T-helper 1 cell (primary cell): ENCODE data around the gene GPR35.

Experiments
- DNase-seq, 5 donors: peaks; one replicate each; pipeline ENCODE4 v3.0.0-alpha.2; 2012 to 2020

The GPR35 gene

DNA sequence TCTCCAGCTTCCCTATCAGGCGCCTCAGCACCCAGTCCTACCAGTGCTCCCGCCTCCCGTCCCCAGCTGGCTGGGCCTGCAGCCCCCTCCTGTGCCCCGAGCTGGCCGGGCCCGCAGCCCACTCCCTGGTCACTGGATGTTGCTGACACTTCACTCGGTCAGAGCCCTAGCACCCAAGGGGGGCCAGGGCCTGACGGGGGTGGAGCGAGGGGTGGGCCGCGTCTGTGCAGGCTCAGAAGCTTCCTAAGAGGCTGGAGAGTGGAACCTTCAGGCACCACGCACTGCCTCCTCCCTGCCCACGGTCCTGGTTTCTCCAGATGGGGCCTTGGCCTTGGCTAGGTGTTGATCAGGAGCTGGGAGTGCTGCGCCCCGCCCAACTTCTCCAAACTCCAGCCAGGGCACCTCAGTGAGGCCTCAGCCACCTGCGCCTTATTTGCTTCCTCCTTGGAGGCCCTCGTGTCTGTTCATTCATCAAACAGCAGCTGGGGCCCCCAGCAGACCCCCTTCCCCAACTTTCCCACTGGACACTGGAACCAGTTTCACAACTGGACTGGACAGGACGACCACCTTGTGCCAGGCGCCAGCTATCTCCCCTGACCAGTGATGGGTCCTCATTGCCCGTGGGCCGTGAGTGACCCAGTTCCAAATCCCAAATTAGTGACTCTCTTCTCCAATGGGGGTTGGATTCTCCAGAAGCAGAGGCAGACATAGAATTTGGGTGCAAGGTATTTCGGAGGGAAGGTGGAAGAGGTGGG, 22.0 kb upstream of the GPR35 start:
- DNase-seq: peak in 1 of 5 donors; percentile 3

DNA sequence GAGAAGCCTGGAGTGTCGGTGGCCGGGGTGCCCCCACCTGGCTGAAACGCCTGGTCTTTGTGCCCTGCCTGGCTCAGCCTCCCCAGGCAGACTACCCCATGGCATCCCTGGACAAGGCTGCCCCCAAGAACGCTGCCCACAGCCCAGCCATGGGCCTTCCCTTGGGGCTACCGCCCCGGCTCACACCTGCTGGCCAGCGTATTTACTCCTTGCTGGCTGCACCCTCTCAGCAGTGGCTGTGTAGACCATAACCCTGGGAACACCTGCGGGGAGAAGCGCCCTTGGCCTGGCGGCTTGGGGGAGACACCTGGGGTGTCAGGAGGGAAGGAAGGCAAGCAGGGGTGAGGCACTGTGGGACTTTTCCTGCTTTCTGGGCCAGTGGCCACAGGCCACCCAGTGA, 21.4 kb upstream of the GPR35 start:
- DNase-seq: no peak

DNA sequence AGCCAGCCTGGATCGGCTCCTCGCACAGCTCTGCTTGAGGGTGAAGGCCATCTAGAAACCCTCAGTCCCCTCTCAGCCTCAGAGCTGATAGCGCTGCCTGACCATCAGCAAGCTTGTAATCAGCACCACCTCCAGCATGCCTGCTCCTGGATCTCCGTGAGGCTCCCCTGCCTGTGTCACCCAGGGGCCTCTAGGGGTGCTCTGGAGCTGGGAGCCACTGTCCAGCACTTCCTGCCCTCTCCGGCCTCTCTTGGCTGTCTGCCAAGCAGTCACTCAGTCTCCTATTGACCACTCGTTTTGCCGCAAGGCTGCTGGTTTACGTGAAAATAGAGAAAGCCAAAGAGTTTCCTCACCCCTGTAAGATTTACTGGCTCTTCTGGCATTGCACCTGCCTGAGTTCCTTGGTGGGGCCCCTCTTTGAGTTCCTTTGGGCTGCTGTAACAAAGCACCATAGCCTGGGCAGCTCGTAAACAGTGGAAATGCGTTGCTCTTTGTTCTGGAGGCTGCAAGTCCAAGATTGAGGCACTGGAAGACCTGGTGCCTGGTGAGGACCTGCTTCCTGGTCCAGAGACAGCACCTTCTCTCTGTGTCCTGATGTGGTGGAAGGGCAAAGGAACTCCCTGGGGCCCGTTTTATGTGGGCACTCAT, 20.9 kb upstream of the GPR35 start:
- DNase-seq: peak in 1 of 5 donors; percentile 4

DNA sequence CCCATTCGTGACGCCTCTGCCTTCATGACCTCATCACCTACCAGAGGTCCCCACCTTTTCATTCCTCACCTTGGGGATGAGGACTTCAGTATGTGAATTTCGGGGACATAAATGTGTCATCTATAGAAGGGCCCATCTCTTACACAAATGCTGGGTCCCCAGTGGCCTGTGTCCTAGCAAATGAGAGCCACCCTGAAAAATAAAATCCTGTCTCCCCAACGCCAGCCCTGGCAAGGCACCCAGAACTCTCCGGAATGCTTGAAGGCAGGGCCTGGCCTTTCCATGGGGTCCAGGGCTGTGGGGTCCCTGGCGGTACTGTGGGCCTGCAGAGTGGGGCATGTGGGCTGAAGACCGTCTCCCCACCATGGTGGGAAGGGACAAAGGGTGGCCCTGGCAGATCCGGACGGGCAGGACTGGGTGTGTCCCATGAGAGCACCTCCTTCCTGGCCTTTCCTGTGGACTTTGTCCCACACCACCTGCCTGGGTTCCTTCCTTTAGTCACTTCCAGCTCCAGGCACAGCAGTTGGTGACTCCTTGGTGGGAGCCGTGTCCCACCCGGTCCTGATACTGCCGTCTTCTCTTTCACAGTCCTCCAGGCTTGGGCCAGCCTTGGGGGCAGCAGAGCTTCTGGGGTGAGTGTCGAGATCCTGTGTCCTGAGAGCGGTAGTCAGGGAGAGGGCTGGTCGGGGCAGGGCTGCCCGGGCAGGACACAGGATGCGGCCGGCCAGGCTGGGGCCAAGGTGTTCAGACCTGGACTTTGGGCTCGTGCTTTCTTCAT, 20.2 kb upstream of the GPR35 start:
- peak in 1 of 5 donors; percentile 5 for DNase-seq

DNA sequence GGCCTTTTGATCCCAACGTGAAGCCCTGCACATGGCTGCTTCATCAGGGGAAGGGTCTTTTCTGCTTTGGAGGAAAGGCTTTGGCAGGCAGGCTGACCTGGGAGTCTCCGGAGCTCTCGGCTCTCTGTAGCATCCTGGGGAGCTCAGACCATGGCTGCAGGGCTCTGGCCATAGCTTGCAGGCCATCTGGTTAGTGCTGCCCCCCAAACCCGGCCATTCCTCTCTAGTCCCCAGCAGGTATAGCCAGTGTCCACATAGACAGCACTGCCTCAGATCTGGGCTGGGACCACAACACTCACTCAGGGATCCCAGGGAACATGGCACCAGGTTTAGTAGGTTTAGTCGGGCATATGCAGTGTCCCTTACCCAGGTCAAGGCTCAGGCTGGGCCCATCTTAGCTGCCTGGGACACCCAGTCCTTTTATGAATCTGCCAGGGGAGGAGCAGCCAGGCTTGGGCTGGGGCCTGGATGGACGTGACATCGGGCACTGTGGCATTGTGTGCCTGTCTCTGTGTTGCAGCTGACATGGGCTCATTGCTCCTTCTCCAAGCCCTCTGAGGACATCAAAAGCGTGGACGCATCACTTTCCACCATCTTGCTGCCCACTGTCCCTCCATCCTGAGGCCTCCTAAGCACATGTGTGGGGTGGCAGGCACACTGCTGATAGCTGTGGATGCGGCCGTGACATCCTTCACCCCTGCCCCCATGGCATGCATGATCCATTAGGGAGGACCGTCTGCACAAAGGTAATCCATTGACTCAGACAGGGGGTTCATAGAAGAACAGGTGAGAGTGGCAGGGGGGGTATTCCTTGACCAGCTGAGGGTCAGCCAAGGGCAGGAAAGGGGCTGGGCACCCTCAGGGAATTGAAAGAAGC, 19.2 kb upstream of the GPR35 start:
- peak in 1 of 5 donors; percentile 5 for DNase-seq

DNA sequence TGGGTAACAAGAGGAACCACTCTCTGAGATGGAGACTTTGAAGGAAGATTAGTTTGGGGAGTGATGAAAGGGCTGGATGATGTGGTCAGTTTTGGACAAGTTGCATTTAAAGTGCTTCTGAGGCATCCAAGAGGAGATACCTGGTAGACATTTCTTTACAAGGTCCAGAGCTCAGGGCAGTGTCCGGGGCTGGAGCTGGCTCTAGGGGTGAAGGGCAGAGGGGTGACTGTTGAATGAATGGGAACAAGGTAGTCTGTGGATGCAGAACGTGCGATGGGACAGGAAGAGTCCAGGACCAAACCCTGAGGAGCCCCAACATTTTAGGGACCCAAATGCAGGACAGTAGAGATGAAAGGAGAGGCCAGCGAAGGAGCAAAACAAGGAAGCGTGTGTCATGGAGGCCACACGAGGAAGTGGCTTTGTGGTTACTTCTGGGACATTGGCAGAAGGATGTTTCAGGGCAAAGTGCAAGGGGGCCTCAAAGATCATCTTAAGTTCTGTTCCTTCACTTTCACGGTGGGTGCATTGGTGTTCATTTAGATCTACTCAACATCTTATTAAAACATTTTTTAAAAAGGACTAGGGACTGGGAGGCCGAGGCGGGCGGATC, 13.6 kb upstream of the GPR35 start:
- DNase-seq: peak in 1 of 5 donors; percentile 65

DNA sequence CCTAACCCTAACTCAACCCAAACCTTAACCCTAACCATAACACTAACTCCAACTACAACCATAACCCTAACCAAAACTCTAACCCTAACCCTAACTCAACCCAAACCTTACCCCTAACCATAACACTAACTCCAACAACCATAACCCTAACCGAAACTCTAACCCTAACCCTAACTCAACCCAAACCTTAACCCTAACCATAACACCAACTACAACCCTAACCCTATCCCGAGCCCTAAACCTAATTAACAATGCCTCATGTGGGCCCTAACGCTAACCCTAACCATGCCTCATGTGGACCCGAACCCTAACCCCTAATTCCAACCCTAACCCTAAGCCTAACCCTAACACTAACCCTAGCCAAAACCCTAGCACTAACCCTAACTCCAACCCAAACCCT, 11.5 kb upstream of the GPR35 start:
- no peak for DNase-seq

DNA sequence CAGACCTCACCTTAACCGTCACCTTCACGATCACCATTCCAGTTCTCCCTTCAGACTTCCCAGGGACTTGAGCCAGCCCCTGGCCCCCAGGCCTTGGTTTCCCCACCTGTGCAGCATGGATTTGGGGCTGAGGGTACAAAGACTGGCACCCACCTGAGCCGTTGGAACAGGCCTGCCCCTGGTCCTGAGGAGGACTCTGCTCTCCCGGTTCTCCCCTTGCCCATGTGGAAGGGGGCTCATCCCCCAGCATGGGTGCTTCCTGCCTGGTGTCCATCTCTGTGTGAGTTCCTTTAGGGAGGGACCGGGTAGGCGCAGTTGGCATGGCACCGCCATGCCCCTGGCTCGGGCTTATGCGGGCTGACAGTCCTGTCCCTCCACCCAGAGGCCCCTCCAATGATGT, 10.9 kb upstream of the GPR35 start:
- no peak for DNase-seq

DNA sequence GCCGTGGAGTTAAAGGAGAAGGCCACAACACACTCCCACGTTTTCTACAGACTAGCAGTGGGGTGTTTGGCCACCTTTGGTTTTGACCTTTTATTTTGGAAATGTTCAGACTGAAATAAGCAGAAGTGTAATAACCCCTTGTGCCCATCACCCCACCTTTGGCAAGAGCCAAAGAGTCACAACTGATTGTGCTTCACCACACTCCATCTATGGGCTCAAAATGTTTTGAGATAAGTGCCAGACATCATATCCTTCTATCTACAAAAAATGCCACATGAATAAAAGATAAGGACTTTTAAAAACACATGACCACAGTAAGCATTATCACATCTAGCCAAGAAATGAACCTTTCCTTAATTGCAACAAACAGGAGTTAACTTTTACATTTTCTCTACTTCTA, 9.9 kb upstream of the GPR35 start:
- DNase-seq: no peak

DNA sequence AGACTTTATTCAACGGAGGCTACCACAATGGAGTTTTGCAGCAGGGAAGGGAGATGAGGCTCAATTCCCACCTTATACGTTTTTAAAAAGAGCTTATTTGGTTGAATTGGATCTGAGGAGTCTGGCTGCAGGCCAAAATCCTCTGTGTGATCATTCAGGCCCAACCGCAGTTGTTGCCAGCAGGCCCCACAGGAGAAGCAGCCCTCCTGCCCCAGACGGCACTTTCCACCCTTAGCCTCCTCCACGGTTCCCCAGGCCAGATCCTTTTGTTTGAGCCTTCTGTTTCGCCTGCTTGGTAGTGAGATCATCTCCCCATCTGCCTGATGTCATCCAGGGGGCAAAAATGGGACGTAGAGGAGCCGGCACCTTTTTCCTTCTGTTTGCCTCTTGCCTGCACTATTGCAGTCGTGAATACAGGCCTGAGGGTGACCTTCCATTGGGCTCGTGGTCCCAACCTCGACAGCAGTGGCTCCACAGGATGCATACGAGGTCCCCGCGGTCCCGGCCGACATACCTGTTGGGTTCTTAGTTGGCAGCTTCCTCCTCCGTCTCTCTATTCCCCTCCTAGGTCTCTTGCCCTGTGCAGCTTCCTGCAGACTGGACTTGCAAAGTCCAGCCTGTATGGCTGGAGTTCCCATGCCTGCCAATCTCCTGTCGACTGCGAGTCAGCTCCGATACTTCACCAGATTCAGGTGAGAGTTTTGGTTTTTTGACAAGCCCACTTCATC, 9.3 kb upstream of the GPR35 start:
- peak in 1 of 5 donors; percentile 3 for DNase-seq

DNA sequence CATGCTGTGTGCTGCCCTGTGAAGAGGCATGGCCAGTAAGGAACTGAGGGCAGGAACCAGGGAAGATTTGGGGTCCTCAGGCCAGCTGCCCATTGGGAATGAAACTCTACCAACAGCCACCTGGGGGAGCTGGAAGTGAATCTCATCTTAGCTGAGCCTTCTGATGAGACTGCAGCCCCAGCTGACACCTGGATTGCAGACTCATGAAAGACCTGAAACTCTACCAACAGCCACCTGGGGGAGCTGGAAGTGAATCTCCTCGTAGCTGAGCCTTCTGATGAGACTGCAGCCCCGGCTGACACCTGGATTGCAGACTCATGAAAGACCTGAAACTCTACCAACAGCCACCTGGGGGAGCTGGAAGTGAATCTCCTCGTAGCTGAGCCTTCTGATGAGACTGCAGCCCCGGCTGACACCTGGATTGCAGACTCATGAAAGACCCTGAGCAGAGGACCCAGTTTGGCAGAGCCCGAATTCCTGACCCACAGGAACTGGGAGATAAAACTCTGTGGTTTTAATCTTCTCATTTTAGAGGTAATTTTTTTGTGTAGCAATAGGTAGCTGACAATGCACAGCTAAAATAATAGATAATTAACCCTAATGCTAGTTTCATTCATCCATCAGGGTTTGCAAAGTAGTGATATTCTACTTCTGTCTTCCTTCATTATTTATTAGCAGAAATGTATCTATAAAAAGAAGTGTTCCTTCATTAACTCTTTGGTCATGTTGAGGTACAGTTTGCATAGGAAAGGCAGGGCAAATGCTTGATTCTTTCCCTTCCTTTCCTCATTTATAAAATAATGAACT, 8.2 kb upstream of the GPR35 start:
- peak in 1 of 5 donors; percentile 30 for DNase-seq

DNA sequence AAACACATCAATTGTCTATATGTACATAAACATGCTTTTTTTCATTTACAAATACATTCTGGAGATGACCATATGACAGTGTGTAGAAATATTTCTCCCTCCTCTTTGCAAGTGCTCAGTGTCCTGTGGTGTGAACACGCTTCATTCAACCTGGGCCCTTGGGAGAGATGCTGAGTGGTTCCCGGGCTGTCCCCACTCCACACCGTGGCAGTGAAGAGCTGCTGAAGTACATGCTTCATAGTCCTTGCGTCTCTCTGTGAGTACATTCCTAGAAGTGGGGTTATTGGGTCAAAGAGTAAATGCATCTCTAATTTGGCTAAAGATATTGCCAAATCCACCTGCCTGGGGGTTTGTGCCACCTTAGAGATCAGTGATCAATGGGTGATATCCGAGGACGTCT, 6.5 kb upstream of the GPR35 start:
- DNase-seq: no peak

DNA sequence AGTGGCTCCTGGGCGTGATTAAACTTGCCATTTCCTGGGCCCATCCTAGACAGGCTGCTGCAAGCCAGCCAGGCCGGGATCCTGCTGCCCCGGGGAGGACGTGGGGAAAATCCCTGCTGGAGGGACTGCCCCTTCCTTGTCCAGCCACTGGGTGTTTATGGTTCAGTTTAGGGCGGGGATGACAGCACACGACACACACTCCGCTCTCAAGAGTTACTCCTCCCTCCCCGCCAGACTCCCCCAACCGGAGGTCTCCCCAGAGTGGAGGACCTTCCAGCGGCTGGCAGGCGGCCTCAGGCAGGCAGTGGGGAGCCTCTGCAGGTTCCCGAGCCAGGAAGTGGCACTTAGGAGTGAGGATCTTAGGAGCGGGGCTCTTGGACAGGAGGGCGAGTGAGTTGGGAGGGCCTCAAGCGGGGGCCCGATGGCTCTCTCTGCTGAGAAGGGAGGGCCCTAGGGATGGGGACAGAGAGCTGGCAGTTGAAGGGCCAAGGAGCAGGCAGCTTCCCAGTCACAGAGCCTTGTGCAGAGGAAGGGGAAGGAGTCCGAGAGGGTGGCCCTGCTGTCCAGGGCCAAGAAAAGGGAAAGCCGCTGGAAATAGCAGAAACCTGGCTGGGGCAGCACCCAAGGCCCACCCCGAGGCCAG, 5.7 kb upstream of the GPR35 start:
- DNase-seq: peak in 2 of 5 donors; percentile 4 to 12

DNA sequence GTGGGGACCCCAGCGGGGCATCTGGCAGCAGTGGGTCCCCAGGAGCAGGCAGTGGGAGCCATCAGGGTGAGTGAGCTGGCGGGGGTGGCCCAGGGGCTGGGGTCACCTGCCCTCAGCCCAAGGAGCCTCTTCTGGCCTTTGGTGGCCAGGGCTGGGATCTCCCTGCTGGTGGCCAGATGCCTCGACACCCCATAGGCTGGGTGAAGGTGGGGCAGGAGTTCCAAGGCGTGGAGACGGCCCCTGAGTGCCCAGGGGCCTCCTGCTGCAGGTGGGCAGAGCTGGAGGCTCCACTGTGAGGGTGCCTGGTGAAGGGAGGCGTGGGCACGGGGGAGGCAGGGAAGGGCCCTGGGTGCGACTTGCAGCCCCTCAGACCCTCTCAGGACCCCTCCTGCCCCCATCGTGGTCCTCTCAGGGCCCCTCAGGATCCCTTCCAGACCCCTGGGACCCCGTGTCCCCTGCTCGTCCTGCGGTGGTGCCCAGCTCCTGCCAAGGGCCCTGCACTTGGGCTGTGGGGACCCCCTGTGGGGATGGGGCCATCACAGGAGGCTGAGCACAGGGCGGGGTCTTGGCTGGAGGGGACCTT, 5.0 kb upstream of the GPR35 start:
- peak in 2 of 5 donors; percentile 4 to 8 for DNase-seq

DNA sequence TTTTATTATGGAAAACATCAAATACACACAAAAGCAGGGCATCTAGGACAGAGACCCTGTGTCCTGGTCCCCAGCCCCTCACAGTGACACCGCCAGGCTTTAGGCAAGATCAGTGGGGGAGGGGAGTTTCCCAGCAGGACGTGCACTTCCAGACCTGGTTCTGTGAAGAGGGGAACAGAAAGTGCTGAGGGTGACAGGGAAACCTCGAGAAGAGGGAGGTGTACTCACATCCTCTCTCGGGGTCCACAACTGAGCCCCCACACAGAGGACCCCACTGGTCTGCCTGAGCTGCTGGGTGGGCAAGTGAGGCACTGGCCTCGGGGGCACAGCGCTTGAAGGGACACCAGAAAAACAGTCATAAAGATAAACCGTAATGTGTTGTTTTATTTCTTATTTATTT, 4.4 kb upstream of the GPR35 start:
- peak in 2 of 5 donors; percentile 3 to 5 for DNase-seq

DNA sequence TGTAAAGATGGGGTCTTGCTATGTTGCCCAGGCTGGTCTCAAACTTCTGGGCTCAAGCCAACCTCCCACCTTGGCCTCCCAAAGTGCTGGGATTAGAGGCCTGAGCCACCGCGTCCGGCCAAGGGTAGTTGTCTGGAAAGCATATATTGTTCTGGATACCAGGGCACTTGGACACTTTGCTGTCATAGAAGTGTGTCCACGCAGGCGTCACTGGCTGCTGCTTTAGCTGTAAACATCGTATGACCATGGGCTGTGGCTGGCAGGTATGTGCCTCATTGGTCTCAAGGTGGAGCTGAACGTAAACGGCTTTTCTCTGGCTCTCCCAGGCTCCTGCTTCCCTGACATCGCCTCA, 3.2 kb upstream of the GPR35 start:
- DNase-seq: peak in 2 of 5 donors; percentile 5 to 8

DNA sequence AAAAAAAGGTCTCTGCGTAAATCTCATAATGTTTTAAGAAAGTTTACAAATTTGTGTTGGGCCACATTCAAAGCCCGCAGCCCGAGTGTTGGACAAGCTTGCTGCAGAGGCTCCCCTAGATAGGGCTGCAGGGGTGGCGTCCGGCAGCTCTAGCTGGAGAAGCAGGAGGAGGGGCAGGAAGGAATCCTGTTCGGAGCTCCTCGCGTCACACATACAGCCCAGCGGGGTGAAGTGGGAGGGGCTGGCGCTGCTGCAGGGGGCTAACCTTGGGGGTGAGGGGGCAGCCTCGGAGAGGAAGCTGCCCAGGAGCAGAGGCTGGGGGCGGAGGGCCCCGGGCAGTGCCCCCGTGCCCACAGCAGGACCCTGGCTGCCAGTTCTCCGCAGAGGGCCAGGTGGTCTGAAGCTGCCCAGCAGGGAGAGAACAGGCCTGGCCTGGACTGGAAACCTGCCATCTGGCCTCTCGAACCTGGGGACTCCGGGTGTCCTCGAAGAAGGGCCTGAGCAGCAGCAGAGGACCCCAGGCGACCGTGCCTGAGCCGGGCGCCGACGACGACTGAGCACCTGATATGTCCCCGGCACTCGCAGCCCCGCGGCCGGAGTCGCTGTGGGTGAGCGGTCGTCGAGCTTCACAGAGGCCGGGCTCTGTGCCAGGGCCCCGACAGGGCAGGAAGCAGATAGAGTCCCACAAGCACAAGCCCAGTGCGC, 2.6 kb upstream of the GPR35 start:
- DNase-seq: peak in 4 of 5 donors; percentile 8 to 79 (median 42)

DNA sequence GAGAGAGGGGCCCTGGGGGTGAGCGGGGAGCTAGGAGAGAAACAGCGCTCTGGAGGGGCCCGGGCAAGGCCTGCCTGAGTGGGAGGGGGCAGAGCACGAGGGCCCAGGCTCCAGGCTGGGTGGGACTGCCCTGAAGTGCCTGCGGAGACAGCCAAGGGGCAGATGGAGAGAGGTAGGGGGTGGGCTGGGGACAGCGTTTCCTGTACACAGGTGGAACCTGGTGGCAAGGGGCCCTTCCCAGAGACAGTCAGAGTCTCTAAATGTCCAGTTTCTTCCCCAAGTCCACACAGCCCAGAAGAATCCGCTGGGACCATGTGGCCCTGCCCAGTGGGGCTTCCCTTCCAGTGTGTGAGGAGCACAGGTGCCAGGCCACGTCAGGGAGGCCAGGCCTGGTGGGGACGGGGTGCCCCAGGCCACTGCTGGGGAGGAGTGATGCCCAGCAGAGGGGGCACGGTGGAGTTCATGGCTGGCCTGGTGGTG, 1.7 kb upstream of the GPR35 start:
- DNase-seq: peak in 2 of 5 donors; percentile 4 to 15
